Suprapubic skin (tissue), 3 donors: ENCODE results near the gene DNAJB12.

Experiments
- CTCF ChIP-seq, 2 donors: fragments of 200-600 bp in 1 of 2; fragments of 450-650 bp in 1 of 2; sonication (generic) in 1 of 2; IDR thresholded peaks; one replicate each; pipeline ENCODE4 v1.5.1; 2016 to 2019; ENCODE audit warnings: antibody characterized with exemption in 2 of 2, mild to moderate bottlenecking in 1 of 2, moderate library complexity in 1 of 2
- POLR2A ChIP-seq, 2 donors: fragments of 450-650 bp; IDR thresholded peaks; one replicate each; pipeline ENCODE4 v1.6.1; 2017; ENCODE audit warnings: antibody characterized with exemption in 2 of 2, mild to moderate bottlenecking in 2 of 2, moderate library complexity in 2 of 2

GRCh38 chr10:72388062-72388461 lies 33.3 kb upstream of the DNAJB12 start:
- TF ChIP-seq CTCF (IDR thresholded peaks at IDR 0.05) (no peak), POLR2A (IDR thresholded peaks at IDR 0.05) (no peak)
